Cardiac fibroblast (primary cell): ENCODE results near the gene PTGES.

Experiments
- DNase-seq, 2 donors: peaks; one replicate each; pipeline versions ENCODE4 v3.0.0 to v3.0.0-alpha.2; 2010; ENCODE audit warnings: low read depth in 2 of 2
- H3K4me3 ChIP-seq, 2 donors: replicated peaks in 1 of 2; 1 replicate in 1 of 2; 2 replicates in 1 of 2; pipeline ENCODE4 v1.5.1; 2011; ENCODE audit warnings: low read depth in 2 of 2, low read length in 2 of 2, mild to moderate bottlenecking in 2 of 2, moderate library complexity in 1 of 2
- CTCF ChIP-seq: IDR thresholded peaks from one replicate; pipeline ENCODE4 v1.5.1; 2011; ENCODE audit warnings: low read depth, mild to moderate bottlenecking, low read length, inconsistent platforms

PTGES gene

DNA sequence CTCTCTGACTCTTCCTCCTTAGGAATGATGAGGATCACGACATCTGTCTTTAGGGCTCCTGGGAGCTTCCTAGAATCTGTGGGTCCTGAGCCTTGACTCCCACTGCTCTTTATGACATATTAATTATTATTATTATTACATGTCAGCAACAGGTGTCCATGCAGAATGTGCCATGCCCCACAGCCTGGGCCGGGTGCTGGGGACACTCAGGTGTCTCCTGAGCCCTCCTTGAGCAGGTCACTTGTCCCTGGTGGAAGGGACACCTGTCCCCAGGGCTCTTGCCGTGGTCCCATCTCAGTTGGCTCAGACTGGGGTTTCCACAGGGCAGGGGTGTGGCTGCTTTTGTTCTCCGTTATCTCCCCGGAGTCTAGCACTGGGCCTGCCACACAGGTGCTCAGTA, 34.2 kb downstream of the PTGES start:
- no peak for TF ChIP-seq CTCF
- no peak overlapping the region for H3K4me3 ChIP-seq
- no peak for DNase-seq

GRCh38 chr9:129717991-129718390, 34.9 kb downstream of the PTGES start:
- DNase-seq = no peak
- TF ChIP-seq CTCF = no peak
- no peak overlapping the region for H3K4me3 ChIP-seq

GRCh38 chr9:129716091-129716490, 36.8 kb downstream of the PTGES start:
- no peak overlapping the region for H3K4me3 ChIP-seq
- peak in 1 of 2 donors; percentile 46 for DNase-seq
- TF ChIP-seq CTCF = no peak

GRCh38 chr9:129714511-129715061, 38.3 kb downstream of the PTGES start:
- DNase-seq = no peak
- H3K4me3 ChIP-seq = no peak overlapping the region
- TF ChIP-seq CTCF = no peak

- no peak for TF ChIP-seq CTCF
- DNase-seq = no peak
- H3K4me3 ChIP-seq = no peak overlapping the region
Measured at GRCh38 chr9:129713402-129713679, 39.5 kb downstream of the PTGES start.

- H3K4me3 ChIP-seq = peak overlapping the region in 1 of 2 donors; percentile 7
- no peak for TF ChIP-seq CTCF
- DNase-seq = peak; percentile 51 to 86
Measured at GRCh38 chr9:129712634-129713401, 40.0 kb downstream of the PTGES start.

- TF ChIP-seq CTCF = no peak
- DNase-seq = no peak
- no peak overlapping the region for H3K4me3 ChIP-seq
Measured at GRCh38 chr9:129710169-129710453, 42.7 kb downstream of the PTGES start.
